ENCODE data around the gene SPIB.
"Not testable (repeated sequence)": the region's sequence is repeated elsewhere in the genome, so short reads cannot be mapped to it uniquely, and the experiment has no call there.

The SPIB gene

DNA sequence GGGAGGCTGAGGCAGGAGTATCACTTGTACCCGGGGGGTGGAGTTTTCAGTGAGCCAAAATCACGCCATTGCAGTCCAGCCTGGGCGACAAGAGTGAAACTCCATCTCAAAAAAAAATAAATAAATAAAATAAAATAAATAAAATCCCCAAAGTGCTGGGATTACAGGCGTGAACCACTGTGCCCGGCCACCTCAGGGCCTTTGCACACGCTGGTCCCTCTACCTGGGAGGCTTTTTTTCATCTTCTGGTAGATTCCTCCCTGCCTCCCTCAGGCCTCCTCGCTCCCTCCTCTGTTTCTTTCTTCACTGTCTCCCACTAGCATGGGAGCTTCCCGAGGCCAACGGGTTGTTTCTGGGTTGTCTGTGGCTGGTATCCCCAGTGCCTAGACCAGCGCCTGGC lies 29.0 kb downstream of the SPIB start:
- no peak for DNase-seq

DNA sequence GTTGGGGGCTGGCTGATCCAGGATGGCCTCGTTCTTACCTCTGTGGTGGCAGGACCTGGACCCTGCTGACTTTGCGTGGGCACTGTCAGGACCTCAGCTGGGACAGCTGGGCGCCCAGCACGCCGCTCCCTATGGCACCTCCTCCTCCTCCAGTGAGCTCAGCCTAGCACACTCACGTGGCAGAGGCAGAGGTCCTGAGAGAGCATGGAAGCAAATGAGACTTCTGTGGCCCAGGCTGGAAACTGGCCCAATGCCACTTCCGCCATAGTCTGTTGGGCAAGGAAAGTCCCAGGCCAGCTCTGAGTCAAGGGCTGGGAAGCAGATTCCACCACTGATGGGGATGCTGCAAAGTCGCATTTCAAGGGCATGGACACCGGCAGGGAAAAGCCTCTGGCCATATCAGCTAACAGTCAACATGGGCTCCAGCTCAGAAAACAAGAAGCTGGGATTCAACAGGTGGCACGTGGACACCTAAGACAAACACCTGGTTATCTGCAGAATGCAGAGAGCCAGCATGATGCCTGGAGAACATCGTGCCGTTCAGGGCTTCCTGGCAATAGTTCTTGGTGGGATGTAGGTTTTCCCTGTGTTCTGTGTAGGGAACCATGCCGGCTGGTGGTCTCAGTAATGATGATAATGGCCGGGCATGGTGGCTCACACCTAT lies 30.6 kb downstream of the SPIB start:
- no peak for DNase-seq

DNA sequence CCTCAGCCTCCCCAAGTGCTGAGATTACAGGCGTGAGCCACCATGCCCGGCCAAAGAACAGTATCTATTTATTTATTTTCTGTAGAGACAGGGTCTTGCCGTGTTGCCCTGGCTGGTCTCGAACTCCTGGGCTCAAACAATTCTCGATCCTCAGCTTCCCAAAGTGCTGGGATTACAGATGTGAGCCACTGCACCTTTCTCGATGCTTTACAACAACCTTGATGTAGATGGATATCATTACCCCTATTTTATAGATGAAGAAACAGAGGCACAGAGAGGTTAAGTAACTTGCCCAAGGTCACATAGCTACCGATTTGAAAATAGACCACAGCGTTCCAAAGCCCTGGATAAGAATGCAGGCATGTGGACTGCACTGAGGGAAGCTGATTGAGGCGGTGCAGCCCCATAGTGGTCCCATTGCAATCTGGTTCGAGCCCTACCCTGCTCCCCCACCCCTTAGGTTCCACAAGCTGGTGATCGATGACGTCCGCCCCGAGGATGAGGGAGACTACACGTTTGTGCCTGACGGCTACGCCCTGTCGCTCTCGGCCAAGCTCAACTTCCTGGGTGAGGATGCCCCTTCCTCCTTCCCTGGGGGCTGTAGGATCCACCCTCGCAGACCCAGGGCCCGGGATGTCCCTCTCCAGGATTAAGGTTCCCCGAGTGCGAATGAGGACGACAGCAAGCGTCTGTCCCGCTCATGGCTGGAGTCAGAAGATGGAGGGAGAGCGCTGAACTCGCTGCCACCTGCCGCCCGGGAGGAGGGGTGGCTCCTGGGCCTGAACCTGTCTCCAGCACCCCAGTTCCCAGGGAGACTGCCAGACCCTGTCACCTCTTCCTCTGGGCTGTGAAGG lies 31.9 kb downstream of the SPIB start:
- DNase-seq = no peak

DNA sequence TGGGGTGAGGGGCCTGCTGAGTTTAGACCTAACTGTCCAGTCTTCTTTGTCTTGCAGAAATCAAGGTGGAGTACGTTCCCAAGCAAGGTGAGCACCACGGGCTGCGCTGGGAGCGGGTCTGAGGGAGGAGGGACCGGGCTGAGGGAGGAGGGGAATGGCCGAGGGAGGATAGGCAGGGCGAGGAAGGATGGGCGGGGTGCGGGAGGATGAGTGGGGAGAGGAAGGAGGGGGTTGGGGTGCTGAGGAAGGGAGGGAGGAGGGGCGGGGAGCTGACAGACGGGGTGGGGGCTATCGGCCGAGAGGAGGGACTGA lies 32.4 kb downstream of the SPIB start:
- DNase-seq = no peak

DNA sequence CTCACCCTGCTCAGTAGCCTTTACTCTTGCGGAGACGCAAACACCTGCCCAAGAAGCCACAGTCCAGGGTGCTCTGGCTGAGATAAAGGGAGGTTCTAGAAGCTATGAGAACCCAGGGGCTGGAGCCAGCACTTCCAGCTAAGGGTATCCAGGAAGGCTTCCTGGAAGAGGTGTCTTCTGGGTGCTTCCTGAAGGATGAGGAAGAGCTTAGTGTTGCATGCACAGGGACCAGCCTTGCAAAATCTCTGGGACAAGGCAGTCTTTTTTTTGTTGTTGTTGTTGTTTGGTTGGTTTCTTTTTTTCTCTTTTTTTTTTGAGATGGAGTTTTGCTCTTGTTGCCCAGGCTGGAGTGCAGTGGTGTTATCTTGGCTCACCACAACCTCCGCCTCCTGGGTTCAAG lies 34.5 kb downstream of the SPIB start:
- DNase-seq = no peak

DNA sequence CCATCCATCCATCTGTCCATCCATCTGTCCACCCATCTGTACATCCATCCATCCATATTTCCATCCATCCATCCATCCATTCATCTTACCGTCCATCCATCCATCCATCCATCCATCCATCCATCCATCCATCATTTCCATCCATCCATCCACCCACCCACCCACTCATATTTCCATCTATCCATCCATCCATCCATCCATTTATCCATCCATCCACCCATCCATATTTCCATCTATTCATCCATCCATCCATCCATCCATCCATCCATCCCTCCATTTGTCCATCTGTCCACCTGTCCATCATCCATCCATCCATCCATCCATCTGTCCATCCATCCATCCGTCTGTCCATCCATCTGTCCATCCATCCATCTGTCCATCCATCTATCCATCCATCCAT lies 37.3 kb downstream of the SPIB start:
- no peak for DNase-seq

DNA sequence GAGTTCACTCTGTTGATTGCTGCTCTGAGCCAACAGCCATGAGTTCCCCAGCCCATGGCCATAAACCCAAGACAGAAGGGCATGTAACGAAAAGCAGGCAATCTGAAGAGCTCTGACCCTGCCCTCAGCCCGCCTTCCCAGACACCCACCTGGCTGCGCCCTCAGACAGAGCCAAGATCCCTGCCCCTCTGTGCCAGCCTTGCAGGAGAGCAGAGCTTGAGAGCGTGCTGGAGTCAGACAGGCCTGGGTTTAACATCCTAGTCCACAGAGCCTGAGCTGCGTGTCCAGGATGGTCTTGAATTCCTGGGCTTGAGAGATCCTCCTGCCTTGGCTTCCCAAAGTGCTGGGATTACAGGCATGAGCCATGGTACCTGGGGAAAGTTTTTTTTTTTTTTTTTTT lies 38.6 kb downstream of the SPIB start:
- no peak for DNase-seq

DNA sequence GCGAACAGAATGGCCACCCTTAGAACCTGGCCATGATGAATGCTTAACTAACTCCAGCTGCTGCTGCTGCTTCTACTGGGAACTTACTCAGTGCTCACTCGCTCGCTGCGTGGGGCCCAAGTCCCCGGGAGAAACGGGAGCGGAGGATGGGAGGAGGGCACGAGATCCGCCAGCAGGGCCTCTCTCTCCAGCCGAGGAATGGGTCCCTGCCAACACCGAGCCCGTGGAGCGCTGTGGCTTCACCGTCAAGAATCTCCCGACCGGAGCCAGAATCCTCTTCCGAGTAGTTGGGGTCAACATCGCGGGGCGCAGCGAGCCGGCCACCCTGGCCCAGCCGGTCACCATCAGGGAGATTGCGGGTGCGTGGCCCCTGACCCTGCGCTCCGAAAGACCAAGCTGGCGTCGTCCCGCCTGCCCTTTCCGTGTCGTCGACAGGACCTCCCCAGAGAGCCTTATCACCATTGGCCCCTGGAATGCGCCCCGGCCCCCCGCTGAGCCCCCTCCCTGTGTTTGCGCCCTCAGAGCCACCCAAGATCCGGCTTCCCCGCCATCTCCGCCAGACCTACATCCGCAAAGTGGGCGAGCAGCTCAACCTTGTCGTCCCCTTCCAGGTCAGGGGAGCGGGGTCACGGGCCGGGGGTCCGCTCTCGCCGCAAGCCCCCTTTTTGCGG lies 39.8 kb downstream of the SPIB start:
- no peak for DNase-seq

DNA sequence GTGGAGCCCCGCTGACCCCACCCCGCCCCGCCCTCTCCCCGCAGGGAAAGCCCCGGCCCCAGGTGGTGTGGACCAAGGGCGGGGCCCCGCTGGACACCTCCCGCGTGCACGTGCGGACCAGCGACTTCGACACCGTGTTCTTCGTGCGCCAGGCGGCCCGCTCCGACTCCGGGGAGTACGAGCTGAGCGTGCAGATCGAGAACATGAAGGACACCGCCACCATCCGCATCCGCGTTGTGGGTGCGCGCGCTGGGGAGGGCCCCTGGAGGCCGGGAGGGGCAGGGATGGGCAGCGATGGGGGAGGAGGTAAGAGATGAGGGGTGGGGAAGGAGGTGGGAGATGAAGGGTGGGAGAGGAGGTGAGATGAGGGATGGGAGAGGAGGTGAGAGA lies 40.3 kb downstream of the SPIB start:
- no peak for DNase-seq

DNA sequence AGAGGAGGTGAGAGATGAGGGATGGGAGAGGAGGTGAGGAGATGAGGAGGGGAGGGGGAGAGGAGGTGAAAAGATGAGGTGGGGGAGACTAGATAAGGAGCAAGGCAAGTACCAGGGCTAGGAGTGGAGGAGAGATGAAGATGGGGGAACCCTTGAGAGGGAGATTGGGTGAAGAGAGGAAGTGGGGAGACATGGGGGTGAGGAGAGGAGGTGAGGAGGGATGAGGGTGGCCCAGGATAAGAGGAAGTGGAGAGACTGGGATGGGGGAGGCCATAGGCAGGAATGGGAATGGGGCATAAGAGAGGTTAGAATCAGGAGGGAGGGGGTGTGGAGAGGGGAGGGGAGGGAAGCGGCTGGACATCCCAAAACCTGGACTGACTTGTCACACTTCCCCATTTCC lies 40.9 kb downstream of the SPIB start:
- DNase-seq = no peak

DNA sequence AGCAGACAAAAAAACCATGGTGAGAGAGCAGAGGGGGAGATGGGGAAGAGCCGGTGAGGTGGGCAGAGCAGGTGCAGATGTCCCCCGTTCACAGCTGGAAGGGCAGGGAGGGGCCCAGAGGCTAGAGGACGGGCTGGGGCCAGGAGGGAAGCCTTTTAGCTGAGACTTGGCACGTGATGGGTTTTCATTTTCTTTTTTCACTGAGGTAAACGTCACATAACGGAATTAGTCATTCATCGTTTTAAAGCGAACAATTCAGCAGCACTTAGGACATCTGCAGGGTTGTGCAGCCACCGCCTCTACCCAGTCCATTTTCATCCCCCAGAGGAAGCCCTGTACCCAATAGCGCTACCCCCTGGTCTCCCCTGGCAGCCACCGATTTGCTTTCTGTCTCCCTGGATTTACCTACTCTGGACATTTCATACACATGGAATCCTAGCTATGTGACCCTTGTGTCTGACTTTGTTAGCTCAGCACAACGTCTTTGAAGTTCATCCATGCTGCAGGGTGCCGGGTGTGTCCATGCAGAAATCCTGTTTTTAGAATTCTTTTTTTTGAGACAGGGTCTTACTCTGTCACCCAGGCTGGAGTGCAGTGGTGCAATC lies 41.5 kb downstream of the SPIB start:
- no peak for DNase-seq

DNA sequence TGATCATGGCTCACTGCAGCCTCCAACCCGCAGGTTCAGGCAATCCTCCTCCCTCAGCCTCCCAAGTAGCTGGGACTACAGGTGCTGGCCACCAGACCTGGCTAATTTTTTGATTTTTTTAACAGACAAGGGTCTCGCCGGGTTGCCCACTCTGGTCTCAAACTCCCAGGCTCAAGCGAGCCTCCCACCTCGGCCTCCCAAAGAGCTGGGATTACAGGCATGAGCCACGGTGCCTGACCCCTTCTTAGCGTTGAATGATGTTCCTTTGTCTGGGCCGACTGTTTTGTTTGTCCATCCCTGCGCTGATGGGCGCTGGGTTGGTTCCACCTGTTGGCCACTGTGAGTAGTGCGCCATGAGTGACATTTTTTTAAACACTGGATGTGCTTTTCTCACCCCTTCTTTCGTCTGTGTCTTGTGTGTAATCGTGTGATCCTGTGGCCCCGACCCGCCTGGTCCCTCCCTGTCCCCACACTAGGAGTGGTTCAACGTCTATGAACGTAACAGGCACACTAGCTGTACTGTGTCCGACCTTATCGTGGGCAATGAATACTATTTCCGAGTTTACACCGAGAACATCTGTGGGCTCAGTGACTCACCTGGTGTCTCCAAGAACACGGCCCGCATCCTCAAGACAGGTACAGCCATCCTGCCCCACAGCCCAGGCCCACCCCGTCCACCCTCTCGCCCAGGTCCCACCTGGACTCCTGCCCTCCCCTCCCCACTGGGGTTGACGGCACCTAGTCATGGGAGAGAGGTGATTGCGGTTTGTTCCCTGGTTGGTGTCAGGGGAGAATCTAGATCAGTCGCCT lies 42.5 kb downstream of the SPIB start:
- peak; percentile 5 to 48 (median 30) for DNase-seq

DNA sequence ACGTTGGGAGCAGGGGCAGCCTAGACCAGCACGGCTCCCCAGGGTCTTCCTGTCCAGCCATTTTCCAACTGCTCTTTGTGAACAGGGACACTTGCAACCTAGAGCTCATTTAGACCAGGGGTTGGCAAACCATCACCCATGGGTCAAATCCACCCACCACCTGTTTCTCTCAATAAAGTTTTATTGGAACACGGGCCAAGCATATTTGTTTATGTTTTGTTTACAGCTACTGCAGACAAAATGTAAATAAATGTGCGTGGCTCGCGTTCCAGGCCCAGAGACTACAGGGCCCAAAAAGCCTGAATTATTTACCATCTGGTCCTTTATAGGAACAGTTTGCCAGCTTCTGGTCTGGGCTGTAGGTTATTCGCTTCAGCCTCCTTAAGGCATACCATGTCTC lies 44.2 kb downstream of the SPIB start:
- DNase-seq = no peak

DNA sequence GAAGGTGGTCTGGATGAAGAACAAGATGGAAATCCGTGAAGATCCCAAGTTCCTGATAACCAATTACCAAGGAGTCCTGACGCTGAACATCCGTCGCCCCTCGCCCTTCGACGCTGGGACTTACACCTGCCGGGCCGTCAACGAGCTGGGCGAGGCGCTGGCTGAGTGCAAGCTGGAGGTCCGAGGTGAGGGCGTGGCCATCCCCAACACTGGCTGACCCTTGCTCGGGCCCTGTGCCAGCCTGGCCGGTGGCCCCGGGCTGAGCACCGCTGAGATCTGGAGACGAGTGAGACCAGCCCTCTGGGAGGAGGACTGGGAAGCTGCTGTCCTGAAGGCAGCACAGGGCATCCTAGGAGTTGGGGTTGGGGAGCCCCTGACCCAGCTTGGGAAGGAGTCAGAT lies 45.6 kb downstream of the SPIB start:
- DNase-seq = no peak

DNA sequence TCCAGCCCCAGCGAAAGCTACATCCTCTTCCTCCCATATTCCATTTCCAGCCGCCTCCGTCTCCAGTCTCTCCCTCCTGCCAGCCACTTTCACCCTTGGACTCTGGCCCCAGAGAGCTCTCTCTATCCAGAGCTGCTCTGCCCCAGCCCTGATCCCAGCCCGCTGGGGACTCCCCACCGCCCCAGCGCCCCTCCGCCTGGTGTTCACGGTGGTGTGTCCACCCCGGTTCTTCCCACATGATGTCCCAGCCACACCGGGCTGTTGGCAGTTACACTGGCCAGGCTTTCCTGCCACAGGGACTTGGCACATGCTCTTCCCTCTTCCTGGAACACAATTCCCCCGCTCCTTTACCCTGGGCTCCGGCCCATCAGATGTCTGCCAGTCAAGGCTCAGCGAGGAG lies 46.3 kb downstream of the SPIB start:
- DNase-seq = no peak

DNA sequence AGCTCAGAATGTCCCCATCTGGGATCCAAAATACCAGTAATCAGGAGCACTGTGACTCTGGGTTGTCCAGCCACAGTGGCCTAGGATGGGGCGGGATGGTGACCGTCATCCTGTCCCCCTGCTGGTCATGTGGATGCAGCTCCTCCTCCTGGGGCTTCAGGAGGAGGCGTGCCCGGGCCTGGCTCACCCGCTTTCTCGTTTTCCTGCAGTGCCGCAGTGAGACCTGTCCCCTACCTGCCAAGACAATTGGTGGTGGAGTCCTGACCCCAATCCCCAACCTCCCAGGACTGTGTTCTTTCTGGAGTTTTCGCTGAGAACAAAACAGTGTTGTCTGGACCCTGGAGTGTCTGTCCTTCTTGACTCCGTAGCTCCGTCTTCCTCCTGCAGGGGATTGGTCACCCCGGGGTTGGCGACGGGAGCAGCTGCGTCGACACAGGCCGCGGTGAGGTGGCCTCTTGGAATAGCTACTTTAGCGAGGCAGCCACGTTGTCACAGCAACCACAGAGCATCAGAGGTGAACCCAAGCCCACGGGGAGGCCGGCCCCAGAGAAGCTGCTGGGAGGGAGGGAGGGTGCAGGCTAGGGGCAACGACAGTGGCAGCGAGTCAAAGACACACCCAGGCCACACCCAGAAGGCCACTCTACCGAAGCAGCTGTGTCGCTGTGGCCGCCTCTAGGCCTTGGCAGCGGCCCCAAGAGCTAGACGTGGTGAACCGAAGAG lies 47.4 kb downstream of the SPIB start:
- DNase-seq = no peak

DNA sequence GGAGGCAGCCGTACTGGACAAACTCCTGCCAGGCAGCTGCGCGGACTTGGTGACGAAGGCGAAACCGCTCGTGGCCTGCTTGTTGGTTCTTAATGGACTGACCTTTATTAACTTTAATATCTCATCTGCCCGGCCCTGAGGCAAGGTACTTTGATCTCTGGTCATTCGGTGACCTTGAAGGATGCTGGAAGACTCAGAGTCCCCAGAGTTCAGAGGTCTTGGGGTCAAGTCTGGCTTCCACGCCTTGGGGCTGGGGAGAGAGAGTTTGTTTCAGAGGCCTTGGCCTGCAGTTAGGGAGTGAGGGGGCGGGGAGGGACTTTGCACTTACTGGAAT lies 47.9 kb downstream of the SPIB start:
- DNase-seq = no peak

DNA sequence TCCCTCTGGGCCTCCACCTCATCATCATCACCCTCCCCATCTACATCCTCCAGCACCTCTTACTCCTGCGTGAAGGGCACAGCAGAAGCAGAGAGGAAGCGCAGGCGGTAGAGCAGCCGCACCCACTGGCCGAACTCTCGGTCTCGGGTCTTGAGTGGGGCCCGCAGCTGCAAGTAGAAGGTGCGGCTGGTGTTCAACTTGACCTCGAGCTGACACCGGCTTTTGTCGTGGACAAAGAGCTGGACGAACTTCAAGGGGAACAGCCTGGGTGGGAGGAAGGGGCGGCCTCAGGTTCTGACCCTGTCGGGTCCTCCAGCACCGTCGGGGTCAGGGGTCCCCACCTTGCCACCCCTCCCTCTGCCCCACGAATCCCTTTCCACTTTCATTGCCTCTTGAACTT lies 48.8 kb downstream of the SPIB start:
- DNase-seq = no peak

DNA sequence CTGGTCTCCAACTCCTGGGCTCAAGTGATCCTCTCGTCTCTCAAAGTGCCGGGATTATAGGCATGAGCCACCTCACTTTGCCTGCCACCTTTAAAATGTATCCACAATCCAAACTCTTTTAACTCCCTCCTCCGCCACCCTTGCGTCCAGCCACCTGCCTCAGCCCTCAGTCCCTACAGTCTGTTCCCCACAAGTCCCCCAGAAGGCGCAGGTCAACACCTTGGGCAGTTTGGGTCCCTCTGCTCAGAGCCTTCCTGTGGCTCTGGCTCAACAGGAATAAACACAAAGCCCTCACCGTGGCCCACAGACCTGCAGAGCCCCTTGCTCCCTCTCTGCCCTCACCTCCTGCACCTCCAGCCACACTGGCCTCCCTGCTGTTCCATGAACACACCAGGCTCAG lies 50.1 kb downstream of the SPIB start:
- no peak for DNase-seq

DNA sequence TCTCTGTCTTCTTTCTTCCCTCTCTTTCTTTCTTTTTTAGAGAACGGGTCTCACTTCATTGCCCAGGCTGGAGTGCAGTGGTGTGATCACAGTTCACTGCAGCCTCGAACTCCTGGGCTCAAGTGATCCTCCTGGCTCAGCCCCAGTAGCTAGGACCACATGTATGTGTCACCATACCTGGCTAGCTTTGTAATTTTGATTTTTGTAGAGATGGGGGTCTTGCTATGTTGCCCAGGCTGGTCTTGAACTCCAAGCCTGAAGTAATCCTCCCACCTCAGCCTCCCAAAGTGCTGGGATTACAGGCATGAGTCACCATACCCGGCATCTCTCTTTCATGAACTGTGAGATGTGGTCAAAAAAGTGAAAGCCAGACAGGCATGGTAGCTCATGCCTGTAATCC lies 54.6 kb downstream of the SPIB start:
- DNase-seq = not testable (repeated sequence)

DNA sequence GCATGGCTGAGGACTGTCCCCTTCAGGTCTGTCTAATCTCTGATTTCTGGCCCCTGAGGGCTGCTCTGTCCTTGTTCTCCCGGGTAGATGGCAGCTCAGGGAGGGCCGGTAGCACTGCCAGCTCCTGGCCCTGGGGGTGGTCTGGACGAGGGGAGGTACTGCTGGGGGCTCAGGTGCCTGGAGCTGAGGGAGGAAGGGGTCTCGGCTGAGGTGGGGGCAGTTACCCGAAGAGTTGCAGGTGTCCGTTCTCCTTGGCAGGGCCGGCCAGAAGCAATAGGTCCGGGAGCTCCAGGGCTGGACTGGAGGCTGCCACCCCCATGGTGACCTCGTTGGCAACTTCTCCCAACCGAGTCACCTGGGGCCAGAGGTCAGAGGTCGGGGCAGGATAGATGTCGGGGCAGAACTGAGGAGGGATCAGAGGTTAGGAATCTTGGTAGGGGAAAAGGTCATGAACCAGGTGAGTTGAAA lies 56.4 kb downstream of the SPIB start:
- no peak for DNase-seq

DNA sequence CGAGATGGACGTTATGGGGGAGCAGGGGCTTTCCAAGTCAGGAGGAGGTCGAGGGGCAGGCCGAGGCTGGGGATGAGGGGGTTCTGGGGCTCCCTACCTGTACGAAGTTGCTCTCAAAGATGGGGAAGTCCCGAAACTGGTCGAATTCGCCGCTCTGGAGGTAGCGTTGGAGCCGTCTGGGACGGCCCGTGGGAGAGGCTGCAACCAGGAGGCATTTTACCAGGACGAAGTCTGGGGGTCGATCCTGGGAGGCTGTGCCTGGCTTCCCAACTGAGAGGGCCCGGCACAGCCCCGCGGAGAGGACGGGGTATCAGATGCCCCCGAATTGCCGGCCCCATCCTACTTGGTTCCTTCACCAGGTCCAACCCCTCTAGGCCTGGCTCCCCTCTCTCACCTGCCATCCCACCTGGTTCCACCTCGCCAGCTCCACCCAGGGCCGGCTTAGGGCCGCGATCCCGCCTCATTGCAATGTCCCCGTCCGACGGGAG lies 57.0 kb downstream of the SPIB start:
- DNase-seq = no peak

All from stimulated activated naive CD4-positive, alpha-beta T cell (primary cell).